HCT116 (cell line): ENCODE measurements around the gene GPR31. TPM values are rescaled to one million over a fixed set of nuclear protein-coding genes. Genes with fewer than 3 reads are reported as not detected.

Experiments
- ATAC-seq: fragments of 200-7000 bp; cut with Tn5 transposase; 2 replicates; pipeline ENCODE4 v1.9.1; 2020; ENCODE audit warnings: mild to moderate bottlenecking, moderate library complexity
- BruUV-seq: library from RNA; stranded (reverse); fragments of 400-500 nt; replicated peaks from 2 replicates; lab custom pipeline; 2021; lab: Mats Ljungman, UMichigan
- CTCF ChIA-PET: fragments of 300-600 bp; sonication (Branson Sonifier 250); formaldehyde crosslinking; loops from one replicate; lab custom pipeline; 2021; ENCODE audit warnings: antibody characterized with exemption; lab: Charles Lee
- POLR2A ChIA-PET: fragments of 300-600, 350-600 bp; sonication (Branson Sonifier 250); formaldehyde crosslinking; loops from one replicate; lab custom pipeline; 2021; ENCODE audit warnings: antibody characterized with exemption; lab: Charles Lee
- RAD21 ChIA-PET, 2 experiments: fragments of 300-600 bp; sonication (Branson Sonifier 250); formaldehyde crosslinking; loops; one replicate each; lab custom pipeline; 2023; ENCODE audit warnings: low total read pairs in 2 of 2; ENCODE audit not compliant: uncharacterized antibody in 2 of 2, unreplicated experiment in 2 of 2, low non-redundant PET in 1 of 2; lab: Charles Lee
- DNase-seq: peaks from one replicate; pipeline ENCODE4 v3.0.0-alpha.2; 2010; ENCODE audit warnings: low read depth, low spot score
- H2AFZ ChIP-seq: fragments of 200-600 bp; shearing (Covaris generic), sonication (generic); 2 replicates; pipeline ENCODE4 v1.6.1; 2017; ENCODE audit warnings: low read depth, mixed run types, mixed read lengths, antibody characterized with exemption, low read length; ENCODE audit not compliant: poor library complexity, severe bottlenecking
- H3K27ac ChIP-seq: 2 replicates; pipeline ENCODE4 v1.5.1; 2012; ENCODE audit warnings: low read depth, low read length
- H3K27me3 ChIP-seq: fragments of 200-600 bp; sonication (generic); 2 replicates; pipeline ENCODE4 v1.6.1; 2016; ENCODE audit warnings: mixed run types, low read length, mixed read lengths; ENCODE audit not compliant: insufficient read depth
- H3K36me3 ChIP-seq, 2 experiments: fragments of 200-500 bp in 1 of 2; fragments of 200-600 bp in 1 of 2; sonication (Bioruptor generic) in 1 of 2; sonication (generic) in 1 of 2; 2 replicates each; pipeline versions ENCODE4 v1.5.1 to v1.6.1; 2014 to 2016; ENCODE audit warnings: low read length in 2 of 2, inconsistent platforms in 1 of 2, mixed read lengths in 1 of 2, mixed run types in 1 of 2; ENCODE audit not compliant: insufficient read depth in 2 of 2, control insufficient read depth in 1 of 2
- H3K4me1 ChIP-seq, 2 experiments: fragments of 200-600 bp in 1 of 2; sonication (generic) in 1 of 2; 2 replicates each; pipeline versions ENCODE4 v1.5.1 to v1.6.1; 2012 to 2017; ENCODE audit warnings: low read length in 2 of 2, inconsistent platforms in 1 of 2, mild to moderate bottlenecking in 1 of 2, mixed read lengths in 1 of 2, mixed run types in 1 of 2, moderate library complexity in 1 of 2; ENCODE audit not compliant: insufficient read depth in 2 of 2, control insufficient read depth in 1 of 2
- H3K4me2 ChIP-seq: fragments of 200-600 bp; sonication (generic); 2 replicates; pipeline ENCODE4 v1.6.1; 2017; ENCODE audit warnings: mixed run types, low read length, mixed read lengths
- H3K4me3 ChIP-seq, 2 experiments: fragments of 200-600 bp in 1 of 2; sonication (generic) in 1 of 2; replicated peaks in 1 of 2; 2 replicates each; pipeline ENCODE4 v1.5.1; 2011 to 2016; ENCODE audit warnings: low read length in 2 of 2, control low read depth in 1 of 2, low read depth in 1 of 2, mild to moderate bottlenecking in 1 of 2, mixed read lengths in 1 of 2, mixed run types in 1 of 2
- H3K79me2 ChIP-seq: fragments of 200-600 bp; sonication (generic); 2 replicates; pipeline ENCODE4 v1.6.1; 2017; ENCODE audit warnings: mild to moderate bottlenecking, mixed run types, low read length, moderate library complexity, mixed read lengths; ENCODE audit not compliant: insufficient read depth
- H3K9ac ChIP-seq: fragments of 200-600 bp; sonication (generic); 2 replicates; pipeline ENCODE4 v1.6.1; 2016; ENCODE audit warnings: low read length, mixed read lengths
- H3K9me2 ChIP-seq: fragments of 200-600 bp; sonication (generic), shearing (Covaris generic); 2 replicates; pipeline ENCODE4 v1.6.1; 2017; ENCODE audit warnings: mixed run types, mild to moderate bottlenecking, moderate library complexity; ENCODE audit not compliant: insufficient read depth
- H3K9me3 ChIP-seq, 2 experiments: fragments of 200-500 bp in 1 of 2; fragments of 200-600 bp in 1 of 2; sonication (Bioruptor generic) in 1 of 2; sonication (generic) in 1 of 2; 2 replicates each; pipeline ENCODE4 v1.6.1; 2014 to 2017; ENCODE audit warnings: low read length in 2 of 2, mixed read lengths in 2 of 2, inconsistent platforms in 1 of 2, low read depth in 1 of 2, mild to moderate bottlenecking in 1 of 2, mixed run types in 1 of 2, moderate library complexity in 1 of 2; ENCODE audit not compliant: control insufficient read depth in 1 of 2, insufficient read depth in 1 of 2
- H4K20me1 ChIP-seq: fragments of 200-600 bp; sonication (generic), shearing (Covaris generic); 2 replicates; pipeline ENCODE4 v1.6.1; 2017; ENCODE audit warnings: mixed run types, mild to moderate bottlenecking, moderate library complexity; ENCODE audit not compliant: insufficient read depth
- CEBPB ChIP-seq: IDR thresholded peaks from 2 replicates; pipeline ENCODE4 v1.6.1; 2012; ENCODE audit warnings: low read depth
- EGR1 ChIP-seq: IDR thresholded peaks from 2 replicates; pipeline ENCODE4 v1.6.1; 2012; ENCODE audit warnings: low read depth
- ELF1 ChIP-seq: IDR thresholded peaks from 2 replicates; pipeline ENCODE4 v1.6.1; 2012; ENCODE audit warnings: low read depth, borderline replicate concordance
- EZH2 ChIP-seq: fragments of 200-600 bp; sonication (generic); IDR thresholded peaks from 2 replicates; pipeline ENCODE4 v1.6.1; 2017; ENCODE audit warnings: antibody characterized with exemption, mixed run types
- EZH2phosphoT487 ChIP-seq: fragments of 200-600 bp; IDR thresholded peaks from 2 replicates; pipeline ENCODE4 v1.6.1; 2018; ENCODE audit warnings: antibody characterized with exemption, borderline replicate concordance
- JUND ChIP-seq: IDR thresholded peaks from 2 replicates; pipeline ENCODE4 v1.6.1; 2012
- MAX ChIP-seq: IDR thresholded peaks from 2 replicates; pipeline ENCODE4 v1.6.1; 2012
- POLR2A ChIP-seq: IDR thresholded peaks from 2 replicates; pipeline ENCODE4 v1.7.0; 2011; ENCODE audit warnings: borderline replicate concordance; ENCODE audit not compliant: insufficient read depth, insufficient read length; ENCODE audit errors: extremely low read depth
- POLR2AphosphoS5 ChIP-seq: IDR thresholded peaks from 2 replicates; pipeline ENCODE4 v1.6.1; 2011; ENCODE audit warnings: mild to moderate bottlenecking, low read depth, low read length, moderate library complexity
- RAD21 ChIP-seq: IDR thresholded peaks from 2 replicates; pipeline ENCODE4 v1.6.1; 2012; ENCODE audit warnings: low read depth, mild to moderate bottlenecking
- SP1 ChIP-seq: IDR thresholded peaks from 2 replicates; pipeline ENCODE4 v1.6.1; 2012; ENCODE audit warnings: low read depth
- TCF7L2 ChIP-seq: IDR thresholded peaks from 2 replicates; pipeline ENCODE4 v1.7.0; 2011; ENCODE audit warnings: borderline replicate concordance, inconsistent platforms; ENCODE audit not compliant: insufficient read depth, insufficient read length; ENCODE audit errors: extremely low read depth
- YY1 ChIP-seq: IDR thresholded peaks from 2 replicates; pipeline ENCODE4 v1.6.1; 2011; ENCODE audit warnings: low read length, low read depth, moderate library complexity, mild to moderate bottlenecking; ENCODE audit not compliant: insufficient replicate concordance; ENCODE audit errors: extremely low read depth
- ZFX ChIP-seq: fragments of 450-650 bp; IDR thresholded peaks from 2 replicates; pipeline ENCODE4 v1.6.1; 2017
- intact Hi-C: fragments of 100-400 bp; cut with micrococcal nuclease; formaldehyde crosslinking; loops from 2 replicates; pipeline ENCODE4 v1.10.0; 2022
- total RNA-seq: library from RNA; stranded (reverse); gene quantifications from one replicate; pipeline ENCODE4 v1.2.1, GENCODE V29; 2021; ENCODE audit not compliant: unreplicated experiment
- TF ChIP-seq, protein P1 (sequence below), 3 experiments: fragments of 200-600 bp in 1 of 3; sonication (generic) in 1 of 3; IDR thresholded peaks in 2 of 3; conservative IDR thresholded peaks in 1 of 3; 2 replicates each; pipeline ENCODE4 v1.5.1; 2012 to 2017; ENCODE audit warnings: low read depth in 2 of 3, low read length in 2 of 3, antibody characterized with exemption in 1 of 3, borderline replicate concordance in 1 of 3, control low read depth in 1 of 3, mild to moderate bottlenecking in 1 of 3, mixed read lengths in 1 of 3, mixed run types in 1 of 3, moderate library complexity in 1 of 3; ENCODE audit not compliant: insufficient read depth in 1 of 3

GPR31 gene
- total RNA-seq, 1 experiment from 2014 or later = not detected

GRCh38 chr6:167152862-167153261 lies 4.9 kb downstream of the GPR31 start:
- H3K9me3 ChIP-seq = no peaks in the 10 kb centered on the region
- ATAC-seq (no peak), DNase-seq (no peak)
- no peak overlapping the region for H3K27ac ChIP-seq
- no peak overlapping the region for H2AFZ ChIP-seq
- peaks cover 23% of the 10 kb centered on the region for H3K27me3 ChIP-seq
- CTCF ChIA-PET = no interaction called here
- no peak overlapping the region for H3K9ac ChIP-seq
- POLR2A ChIA-PET = no interaction called here
- intact Hi-C loops = no loop called here
- no peak for TF ChIP-seq RAD21
- no peak for TF ChIP-seq TCF7L2
- TF ChIP-seq ZFX = no peak
- no peak for TF ChIP-seq POLR2A
- TF ChIP-seq POLR2AphosphoS5 = no peak
- no peak for TF ChIP-seq EZH2
- TF ChIP-seq YY1 = no peak
- no peak for TF ChIP-seq EGR1
- no peak for TF ChIP-seq ELF1
- no peak for TF ChIP-seq EZH2phosphoT487
- no peak for TF ChIP-seq MAX
- no peak for TF ChIP-seq JUND
- TF ChIP-seq SP1 = no peak
- no peak for TF ChIP-seq CEBPB
- TF ChIP-seq, protein P1, sequence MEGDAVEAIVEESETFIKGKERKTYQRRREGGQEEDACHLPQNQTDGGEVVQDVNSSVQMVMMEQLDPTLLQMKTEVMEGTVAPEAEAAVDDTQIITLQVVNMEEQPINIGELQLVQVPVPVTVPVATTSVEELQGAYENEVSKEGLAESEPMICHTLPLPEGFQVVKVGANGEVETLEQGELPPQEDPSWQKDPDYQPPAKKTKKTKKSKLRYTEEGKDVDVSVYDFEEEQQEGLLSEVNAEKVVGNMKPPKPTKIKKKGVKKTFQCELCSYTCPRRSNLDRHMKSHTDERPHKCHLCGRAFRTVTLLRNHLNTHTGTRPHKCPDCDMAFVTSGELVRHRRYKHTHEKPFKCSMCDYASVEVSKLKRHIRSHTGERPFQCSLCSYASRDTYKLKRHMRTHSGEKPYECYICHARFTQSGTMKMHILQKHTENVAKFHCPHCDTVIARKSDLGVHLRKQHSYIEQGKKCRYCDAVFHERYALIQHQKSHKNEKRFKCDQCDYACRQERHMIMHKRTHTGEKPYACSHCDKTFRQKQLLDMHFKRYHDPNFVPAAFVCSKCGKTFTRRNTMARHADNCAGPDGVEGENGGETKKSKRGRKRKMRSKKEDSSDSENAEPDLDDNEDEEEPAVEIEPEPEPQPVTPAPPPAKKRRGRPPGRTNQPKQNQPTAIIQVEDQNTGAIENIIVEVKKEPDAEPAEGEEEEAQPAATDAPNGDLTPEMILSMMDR (IDR thresholded peaks at IDR 0.05 in 2 of 3, conservative IDR thresholded peaks at IDR 0.05 in 1 of 3; ENCODE audit: borderline replicate concordance in 1 of 3, insufficient read depth in 1 of 3, low read depth in 2 of 3, low read length in 2 of 3) = no peak
- H3K79me2 ChIP-seq = no peaks in the 10 kb centered on the region
- RAD21 ChIA-PET = no interaction called here
- H4K20me1 ChIP-seq = no peaks in the 10 kb centered on the region
- no peak overlapping the region for H3K4me3 ChIP-seq
- H3K4me1 ChIP-seq = no peaks in the 10 kb centered on the region
- no peaks in the 10 kb centered on the region for H3K9me2 ChIP-seq
- H3K4me2 ChIP-seq = no peak overlapping the region
- H3K36me3 ChIP-seq = no peaks in the 10 kb centered on the region
- no TSS peak for BruUV-seq
